Measurements from ENCODE around the gene OR52I2.

Gene OR52I2

DNA sequence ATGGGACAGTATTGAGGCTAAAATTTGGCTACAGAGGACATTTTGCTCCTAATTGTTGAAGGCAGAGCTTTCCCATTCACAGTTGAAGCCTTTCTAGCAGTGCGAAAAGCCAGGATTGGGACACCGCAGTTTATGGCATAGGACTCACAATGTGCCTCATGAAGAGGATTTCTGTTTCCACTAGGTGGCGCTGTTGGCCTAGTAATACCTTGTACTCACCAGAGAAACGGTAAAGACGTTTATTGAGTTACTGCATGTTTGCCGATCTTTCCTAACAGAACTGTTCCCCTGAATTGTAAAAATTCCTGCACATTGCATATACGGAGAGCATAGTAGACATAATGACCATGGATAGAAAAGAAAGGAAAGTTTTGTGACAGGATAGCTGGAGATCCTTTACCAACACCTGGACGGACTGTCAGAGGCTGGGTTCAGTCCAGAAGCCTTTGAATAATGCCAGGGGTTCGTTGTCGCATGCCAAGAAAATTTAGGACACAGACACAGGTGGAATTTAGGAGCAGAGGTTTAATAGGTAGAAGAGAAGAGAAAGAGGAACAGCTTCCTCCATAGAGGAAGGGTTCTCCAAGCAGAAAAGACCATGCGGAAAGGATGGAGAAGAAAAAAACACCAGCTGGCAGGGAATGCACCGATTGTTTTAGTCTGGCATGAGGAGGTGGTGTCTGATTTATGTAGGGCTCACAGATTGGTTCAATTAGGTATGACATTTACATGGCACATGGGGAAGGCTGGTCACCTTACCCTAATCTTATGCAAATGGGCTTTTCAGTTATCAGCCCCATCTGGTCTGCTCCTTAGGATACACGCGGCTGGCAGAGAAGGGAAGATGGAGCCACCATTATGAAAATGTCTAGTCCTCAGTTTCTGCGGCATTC is 44.9 kb downstream of the OR52I2 start:
- TF ChIP-seq, protein P1, sequence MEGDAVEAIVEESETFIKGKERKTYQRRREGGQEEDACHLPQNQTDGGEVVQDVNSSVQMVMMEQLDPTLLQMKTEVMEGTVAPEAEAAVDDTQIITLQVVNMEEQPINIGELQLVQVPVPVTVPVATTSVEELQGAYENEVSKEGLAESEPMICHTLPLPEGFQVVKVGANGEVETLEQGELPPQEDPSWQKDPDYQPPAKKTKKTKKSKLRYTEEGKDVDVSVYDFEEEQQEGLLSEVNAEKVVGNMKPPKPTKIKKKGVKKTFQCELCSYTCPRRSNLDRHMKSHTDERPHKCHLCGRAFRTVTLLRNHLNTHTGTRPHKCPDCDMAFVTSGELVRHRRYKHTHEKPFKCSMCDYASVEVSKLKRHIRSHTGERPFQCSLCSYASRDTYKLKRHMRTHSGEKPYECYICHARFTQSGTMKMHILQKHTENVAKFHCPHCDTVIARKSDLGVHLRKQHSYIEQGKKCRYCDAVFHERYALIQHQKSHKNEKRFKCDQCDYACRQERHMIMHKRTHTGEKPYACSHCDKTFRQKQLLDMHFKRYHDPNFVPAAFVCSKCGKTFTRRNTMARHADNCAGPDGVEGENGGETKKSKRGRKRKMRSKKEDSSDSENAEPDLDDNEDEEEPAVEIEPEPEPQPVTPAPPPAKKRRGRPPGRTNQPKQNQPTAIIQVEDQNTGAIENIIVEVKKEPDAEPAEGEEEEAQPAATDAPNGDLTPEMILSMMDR (IDR thresholded peaks at IDR 0.05; ENCODE audit: insufficient read depth, low read depth, low read length, missing control alignments), result peak; percentile 75
- no peak overlapping the region for H3K4me3 ChIP-seq (ENCODE audit: low read length)
- peak; percentile 85 for DNase-seq (ENCODE audit: low read depth)

DNA sequence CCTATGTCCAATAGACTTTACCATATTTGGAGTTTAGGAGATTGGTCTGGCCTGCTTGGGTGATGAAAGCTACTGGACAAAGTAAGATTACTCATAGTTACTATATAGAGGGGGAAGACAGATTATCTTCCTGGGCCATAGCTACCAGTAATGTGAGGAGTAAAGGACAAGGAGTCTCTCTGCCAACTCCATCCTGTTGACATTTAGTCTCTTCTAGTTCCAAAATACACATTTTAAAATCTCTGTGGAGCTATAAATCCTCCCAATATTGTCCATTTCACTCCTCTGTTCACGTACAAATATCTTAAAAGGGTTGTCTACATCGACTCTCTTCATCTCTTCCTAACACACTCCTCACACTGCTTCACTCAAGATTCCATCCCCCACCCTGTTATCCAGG is 54.6 kb downstream of the OR52I2 start:
- TF ChIP-seq, protein P1 (IDR thresholded peaks at IDR 0.05; ENCODE audit: insufficient read depth, low read depth, low read length, missing control alignments), result no peak
- H3K4me3 ChIP-seq (ENCODE audit: low read length), result no peak overlapping the region
- no peak for DNase-seq (ENCODE audit: low read depth)

DNA sequence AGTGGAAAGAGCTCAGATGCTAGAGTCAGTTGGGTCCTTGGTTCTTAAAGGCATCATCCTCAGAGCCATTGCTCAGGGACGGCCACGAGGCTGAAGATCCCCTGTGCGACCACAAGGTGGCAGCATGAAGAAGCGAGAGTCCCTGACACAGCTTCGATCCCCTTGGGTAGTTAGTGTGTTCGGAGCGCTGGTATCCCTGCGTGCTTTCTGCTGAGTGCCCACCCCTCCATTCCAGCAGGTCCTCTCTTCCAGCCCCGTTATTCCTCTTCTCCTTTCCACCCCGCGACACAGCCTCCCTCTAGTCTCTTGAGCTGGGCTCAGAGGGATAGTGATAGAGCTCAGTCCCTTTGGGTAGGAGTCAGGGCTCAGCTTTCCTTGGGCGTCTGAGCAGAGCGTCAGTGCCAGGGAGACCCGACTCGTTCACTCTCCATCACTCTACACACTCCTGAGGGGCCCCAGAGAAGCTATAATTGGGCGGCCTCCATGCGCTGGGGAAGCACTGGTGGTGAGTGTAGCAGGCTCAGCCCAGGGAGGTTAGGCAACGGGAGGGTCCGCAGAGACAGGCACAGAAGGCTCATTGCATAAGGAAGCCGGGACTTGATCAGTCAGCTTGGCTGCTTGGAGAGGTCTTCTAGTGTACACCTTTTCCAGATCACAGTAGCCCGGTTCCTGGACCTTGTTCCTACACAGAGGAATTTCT is 55.6 kb downstream of the OR52I2 start, which contains the start of gene OR51D1:
OR51D1 (plus strand) TSS at position 516 of the 700 bp plus-strand sequence. CDS start 2,314 bp downstream, outside the sequence.
- H3K4me3 ChIP-seq (ENCODE audit: low read length), result no peak within 1 kb of the TSS
- DNase-seq (ENCODE audit: low read depth), result peak; percentile 73

DNA sequence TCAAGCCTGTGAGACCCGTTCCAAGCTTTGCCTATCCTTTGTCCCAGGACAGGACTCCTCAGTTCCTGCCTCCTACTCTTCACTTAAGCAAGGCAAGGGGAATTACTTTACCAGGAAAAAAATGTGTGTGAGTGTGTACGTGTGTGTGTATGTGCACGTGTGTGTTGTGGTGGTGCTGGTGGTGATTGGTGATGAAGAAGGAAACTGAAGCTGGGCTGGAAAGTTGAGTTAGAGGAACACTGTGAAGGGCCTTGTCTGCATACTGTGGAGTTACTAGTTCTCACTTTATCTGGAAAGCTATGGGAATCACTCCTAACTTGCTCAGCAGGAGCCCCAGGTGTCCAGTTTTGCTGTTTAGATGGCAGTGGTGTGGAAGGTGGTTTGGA is 56.1 kb downstream of the OR52I2 start:
- TF ChIP-seq, protein P1 (IDR thresholded peaks at IDR 0.05; ENCODE audit: insufficient read depth, low read depth, low read length, missing control alignments), result no peak
- H3K4me3 ChIP-seq (ENCODE audit: low read length), result no peak overlapping the region
- DNase-seq (ENCODE audit: low read depth), result no peak

More for the DNA sequence above, 55.6 kb downstream of the OR52I2 start, which contains the start of gene OR51D1:
- TF ChIP-seq, protein P1 (IDR thresholded peaks at IDR 0.05; ENCODE audit: insufficient read depth, low read depth, low read length, missing control alignments), result peak; percentile 93

DNA sequence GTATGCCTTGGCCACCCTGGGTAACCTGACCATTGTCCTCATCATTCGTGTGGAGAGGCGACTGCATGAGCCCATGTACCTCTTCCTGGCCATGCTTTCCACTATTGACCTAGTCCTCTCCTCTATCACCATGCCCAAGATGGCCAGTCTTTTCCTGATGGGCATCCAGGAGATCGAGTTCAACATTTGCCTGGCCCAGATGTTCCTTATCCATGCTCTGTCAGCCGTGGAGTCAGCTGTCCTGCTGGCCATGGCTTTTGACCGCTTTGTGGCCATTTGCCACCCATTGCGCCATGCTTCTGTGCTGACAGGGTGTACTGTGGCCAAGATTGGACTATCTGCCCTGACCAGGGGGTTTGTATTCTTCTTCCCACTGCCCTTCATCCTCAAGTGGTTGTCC is 58.4 kb downstream of the OR52I2 start:
- TF ChIP-seq, protein P1 (IDR thresholded peaks at IDR 0.05; ENCODE audit: insufficient read depth, low read depth, low read length, missing control alignments), result no peak
- no peak overlapping the region for H3K4me3 ChIP-seq (ENCODE audit: low read length)
- no peak for DNase-seq (ENCODE audit: low read depth)

DNA sequence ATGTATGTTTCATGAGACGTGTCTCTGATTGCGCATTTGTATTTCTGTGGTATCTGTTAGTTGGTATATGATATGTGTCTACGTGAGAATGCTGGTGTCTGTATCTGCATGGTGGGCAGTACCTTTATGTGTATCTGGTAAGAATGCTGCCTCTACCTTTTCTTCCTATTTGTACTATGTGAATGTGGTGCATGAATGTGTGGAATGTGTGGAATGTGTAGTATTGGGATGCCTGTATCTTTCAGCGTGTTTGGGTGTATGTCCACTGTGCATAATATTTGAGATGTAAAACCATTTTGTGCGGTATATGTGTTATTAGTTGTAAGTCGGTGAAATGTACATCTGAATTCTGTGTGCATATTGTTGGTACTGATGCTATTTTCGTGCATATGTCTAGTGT is 60.0 kb downstream of the OR52I2 start:
- H3K4me3 ChIP-seq (ENCODE audit: low read length), result no peak overlapping the region
- no peak for DNase-seq (ENCODE audit: low read depth)
- TF ChIP-seq, protein P1 (IDR thresholded peaks at IDR 0.05; ENCODE audit: insufficient read depth, low read depth, low read length, missing control alignments), result no peak
